NCI-H128 (cell line): ENCODE measurements around the gene SLC16A6.
"Not testable (repeated sequence)": the region's sequence is repeated elsewhere in the genome, so short reads cannot be mapped to it uniquely, and the experiment has no call there.

Experiments
- DNase-seq: peaks from one replicate; lab custom pipeline; 2025; ENCODE audit not compliant: unreplicated experiment; lab: John Stamatoyannopoulos, UW

SLC16A6 gene

DNA sequence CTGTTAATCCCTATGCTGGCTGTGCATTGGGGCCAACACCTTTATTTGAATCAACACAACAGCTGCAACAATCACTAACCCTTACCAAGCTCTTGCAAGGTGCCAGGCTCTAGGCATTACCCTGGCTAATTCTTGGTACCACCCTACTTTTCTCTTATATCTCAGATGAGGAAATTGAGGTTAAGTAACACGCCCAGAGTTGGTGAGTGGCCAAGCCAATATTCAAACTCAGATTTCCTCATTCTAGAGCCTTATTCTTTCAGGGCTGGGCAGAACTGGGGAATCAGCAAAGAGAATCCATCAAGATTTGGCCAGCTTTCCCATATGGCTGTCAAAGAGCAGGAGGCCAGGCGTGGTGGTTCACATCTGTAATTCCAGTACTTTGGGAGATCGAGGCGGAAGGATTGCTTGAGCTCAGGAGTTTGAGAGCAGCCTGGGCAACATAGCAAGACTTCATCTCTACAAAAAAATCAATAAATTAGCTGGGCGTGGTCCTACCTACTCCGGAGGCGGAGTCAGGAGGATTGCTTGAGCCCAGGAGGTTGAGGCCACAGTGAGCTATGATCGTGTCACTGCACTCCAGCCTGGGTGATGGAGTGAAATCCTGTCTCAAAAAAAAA is 24.1 kb upstream of the SLC16A6 start:
- DNase-seq: no peak

- DNase-seq: no peak
Observed at GRCh38 chr17:68310152-68310551, 19.2 kb upstream of the SLC16A6 start.

DNA sequence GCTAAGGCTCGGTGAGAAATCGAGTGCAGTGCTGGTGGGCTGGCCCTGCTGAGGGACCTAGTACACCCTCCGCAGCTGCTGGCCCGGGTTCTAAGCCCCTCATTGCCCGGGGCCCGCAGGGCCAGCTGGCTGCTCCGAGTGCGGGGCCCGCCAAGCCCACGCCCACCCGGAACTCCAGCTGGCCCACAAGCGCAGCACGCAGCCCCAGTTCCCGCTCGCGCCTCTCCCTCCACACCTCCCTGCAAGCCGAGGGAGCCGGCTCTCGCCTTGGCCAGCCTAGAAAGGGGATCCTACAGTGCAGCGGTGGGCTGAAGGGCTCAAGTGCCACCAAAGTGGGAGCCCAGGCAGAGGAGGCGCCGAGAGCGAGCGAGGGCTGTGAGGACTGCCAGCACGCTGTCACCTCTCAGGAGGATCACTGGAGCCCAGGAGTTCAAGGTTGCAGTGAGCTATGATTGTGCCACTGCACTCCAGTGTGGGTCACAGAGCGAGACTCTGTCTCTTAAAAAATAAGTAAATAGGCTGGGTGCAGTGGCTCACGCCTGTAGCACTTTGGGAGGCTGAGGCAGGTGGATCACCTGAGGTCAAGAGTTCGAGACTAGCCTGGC is 18.2 kb upstream of the SLC16A6 start:
- DNase-seq: not testable (repeated sequence)

- DNase-seq: not testable (repeated sequence)
Observed at GRCh38 chr17:68308486-68308885, 17.6 kb upstream of the SLC16A6 start.

GRCh38 chr17:68307443-68307842 is 16.5 kb upstream of the SLC16A6 start:
- no peak for DNase-seq

DNA sequence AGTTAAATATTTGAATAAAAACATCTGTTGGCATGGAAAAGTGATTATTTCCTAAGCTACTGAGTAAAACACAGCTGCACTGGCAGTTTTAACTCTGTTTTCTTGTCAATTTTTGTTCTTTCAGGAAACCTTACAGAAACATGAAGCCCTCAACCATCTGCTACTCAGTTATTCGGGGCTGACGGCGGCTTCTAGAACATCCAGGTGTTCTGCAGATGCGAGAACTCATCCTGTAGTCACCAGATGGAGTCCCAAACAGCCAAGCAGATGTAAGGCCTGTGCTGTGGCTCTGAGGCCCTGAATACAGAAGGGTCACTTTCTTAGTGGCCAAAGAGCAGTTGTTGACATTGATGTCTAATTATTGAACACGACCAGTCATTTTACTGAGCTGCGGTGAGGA is 15.9 kb upstream of the SLC16A6 start:
- DNase-seq: no peak

DNA sequence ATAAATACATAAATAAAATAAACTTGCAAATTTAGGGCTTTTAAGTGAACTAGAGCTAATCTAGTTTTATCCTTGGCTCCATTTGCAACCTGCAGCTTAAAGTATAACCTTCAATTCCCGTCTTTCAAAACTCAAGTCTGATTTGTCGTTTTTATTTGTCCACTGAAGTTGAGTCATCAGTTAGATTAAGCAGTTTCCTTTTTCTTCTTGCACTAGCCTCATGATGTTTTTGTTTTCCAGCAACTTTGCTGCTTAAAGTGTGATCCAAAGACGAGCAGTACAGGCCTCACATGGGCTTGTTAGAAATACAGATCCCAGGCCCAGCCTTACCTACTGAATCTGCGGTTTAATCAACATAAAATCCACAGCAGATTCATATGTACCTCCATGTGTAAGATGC is 14.2 kb upstream of the SLC16A6 start:
- DNase-seq: no peak

DNA sequence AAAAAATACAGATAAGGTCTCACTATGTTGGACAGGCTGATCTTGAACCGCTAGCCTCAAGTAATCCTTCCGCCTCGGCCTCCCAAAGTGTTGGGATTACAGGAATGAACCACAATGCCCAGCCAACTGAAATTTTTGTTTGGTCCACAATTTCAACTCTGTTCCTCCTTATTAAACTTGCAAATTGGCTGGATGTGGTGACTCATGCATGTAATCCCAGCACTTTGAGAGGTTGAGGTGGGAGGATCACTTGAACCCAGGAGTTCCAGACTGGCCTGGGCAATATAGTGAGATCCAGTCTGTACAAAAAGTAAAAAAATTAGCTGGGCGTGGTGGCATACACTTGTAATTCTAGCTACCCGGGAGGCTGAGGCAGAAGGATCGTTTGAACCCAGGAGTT is 13.8 kb upstream of the SLC16A6 start:
- DNase-seq: no peak

DNA sequence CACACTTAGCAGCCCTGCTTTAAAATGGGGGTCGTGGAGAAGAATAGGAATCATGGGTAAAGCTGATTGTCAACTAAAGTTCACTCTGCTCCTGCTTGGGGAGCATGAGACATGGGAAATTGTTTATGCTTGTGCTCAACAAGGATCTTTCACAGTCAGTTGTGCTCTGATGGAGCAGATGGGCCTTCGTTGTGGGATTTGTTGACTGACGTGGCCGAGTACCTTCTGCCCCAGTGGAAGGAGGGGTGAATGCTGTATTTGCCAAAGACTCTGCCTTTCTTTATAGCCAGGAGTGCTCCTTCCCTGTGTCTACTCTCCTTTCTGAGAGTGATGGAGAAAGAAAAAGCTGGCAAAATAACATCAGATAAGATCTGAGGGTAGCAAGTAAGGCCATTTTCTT is 11.7 kb upstream of the SLC16A6 start:
- no peak for DNase-seq

GRCh38 chr17:68302066-68302564 is 11.2 kb upstream of the SLC16A6 start:
- DNase-seq: no peak

DNA sequence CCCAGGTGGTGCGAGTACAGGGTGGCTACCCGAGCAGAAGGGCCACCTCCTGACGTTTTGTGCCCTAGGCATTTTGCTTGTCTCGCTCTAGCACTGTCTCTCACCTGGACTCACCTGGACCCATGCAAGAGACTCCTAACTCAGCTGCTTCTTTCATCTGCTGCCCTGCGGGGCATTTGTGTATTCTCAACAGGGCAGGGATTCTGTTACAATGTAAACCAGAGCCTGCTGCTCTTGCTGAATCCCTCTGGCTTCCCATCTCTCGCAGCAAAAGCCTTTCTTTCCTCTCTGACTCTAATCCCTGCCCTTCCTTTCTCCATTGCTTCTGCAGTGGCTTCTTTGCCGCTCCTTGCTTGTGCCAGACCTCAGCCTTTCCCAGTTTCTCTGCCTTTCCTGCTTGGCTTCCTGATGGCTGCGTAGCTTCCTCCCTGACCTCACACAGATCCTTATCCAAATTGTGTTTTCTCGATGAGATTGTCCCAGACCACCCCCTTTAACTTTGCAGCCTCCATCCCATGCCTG is 10.6 kb upstream of the SLC16A6 start:
- DNase-seq: no peak

GRCh38 chr17:68299817-68300216 is 8.9 kb upstream of the SLC16A6 start:
- DNase-seq: no peak

GRCh38 chr17:68298601-68299000 is 7.7 kb upstream of the SLC16A6 start:
- no peak for DNase-seq

GRCh38 chr17:68297195-68297594 is 6.3 kb upstream of the SLC16A6 start:
- DNase-seq: no peak

- no peak for DNase-seq
Observed at GRCh38 chr17:68296217-68297191, 5.6 kb upstream of the SLC16A6 start.

DNA sequence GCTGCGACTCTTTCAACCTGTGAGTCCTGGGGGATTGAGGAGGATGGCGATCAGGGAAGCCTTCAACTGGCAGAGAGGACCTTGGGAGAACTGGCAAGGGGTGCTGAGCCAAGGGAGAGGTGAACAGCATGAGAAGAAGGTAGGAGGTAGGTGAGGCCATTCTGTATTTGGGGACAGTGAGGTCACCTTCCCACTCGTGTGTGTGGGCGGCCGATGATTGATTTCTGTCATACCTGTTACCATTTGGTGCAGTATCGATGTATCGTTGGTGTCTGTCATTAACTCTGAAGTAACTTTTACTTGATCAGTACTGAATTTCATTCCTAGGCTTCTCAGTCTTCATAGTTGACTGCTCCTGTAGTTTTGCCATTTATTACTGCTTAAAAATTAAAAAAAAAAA is 4.2 kb upstream of the SLC16A6 start:
- DNase-seq: no peak

GRCh38 chr17:68294617-68295016 is 3.7 kb upstream of the SLC16A6 start:
- DNase-seq: no peak

DNA sequence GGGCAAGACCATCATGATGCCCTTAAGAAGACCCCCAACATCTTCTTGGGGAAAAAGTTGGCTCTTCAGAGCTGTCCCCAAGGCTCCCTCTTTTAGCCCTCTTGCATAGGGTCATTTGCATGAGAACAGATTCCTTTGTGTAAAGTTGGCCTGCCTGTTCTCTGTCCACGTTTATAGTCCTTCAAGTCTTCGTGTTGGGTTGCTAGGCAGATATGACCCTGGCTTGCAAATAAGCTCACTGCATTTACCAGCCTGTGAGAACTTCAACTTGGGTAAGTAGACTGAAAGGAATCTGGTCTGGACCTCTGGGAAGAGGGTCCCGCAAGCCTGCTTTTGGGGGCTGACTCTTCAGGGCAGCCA is 3.2 kb upstream of the SLC16A6 start:
- no peak for DNase-seq

- DNase-seq: no peak
Observed at GRCh38 chr17:68293490-68294195, 2.7 kb upstream of the SLC16A6 start.

DNA sequence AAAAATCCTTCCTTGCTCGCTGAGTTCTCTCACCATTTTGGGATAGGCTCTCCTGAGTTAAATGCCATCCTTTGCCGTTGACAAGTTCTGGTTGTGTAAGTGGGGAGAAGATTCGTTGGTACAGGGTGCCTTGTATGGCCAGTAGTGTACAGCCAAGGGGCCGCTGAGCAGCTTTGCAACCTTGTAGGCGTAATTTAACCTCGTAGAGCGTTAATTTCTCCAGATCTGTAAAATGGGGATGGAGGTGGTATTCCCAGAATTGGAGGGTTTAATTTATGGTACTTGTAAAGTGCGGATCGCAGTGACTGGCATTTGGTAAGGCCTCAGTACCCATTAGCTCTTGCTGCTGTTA is 1.7 kb upstream of the SLC16A6 start:
- DNase-seq: no peak
